H7 (cell line): ENCODE results near the gene KIAA1755. TPM values are rescaled to one million over a fixed set of nuclear protein-coding genes. Genes with fewer than 3 reads are reported as not detected.

Source experiments
- DNase-seq: peaks from one replicate; pipeline ENCODE4 v3.0.0; 2012
- H3K27me3 ChIP-seq: 2 replicates; pipeline ENCODE4 v1.6.0; 2011; ENCODE audit warnings: mild to moderate bottlenecking, low read length; ENCODE audit not compliant: control insufficient read depth, insufficient read depth
- H3K36me3 ChIP-seq: replicated peaks from 2 replicates; pipeline ENCODE4 v1.5.1; 2011; ENCODE audit warnings: low read length; ENCODE audit not compliant: control insufficient read depth, insufficient read depth
- H3K4me3 ChIP-seq: 2 replicates; pipeline ENCODE4 v1.5.1; 2011; ENCODE audit warnings: low read depth, mild to moderate bottlenecking, control low read depth, low read length, moderate library complexity; ENCODE audit not compliant: insufficient read depth
- total RNA-seq: library from RNA; depleted of rRNA; stranded (reverse); fragments of >200 nt; shearing (Covaris generic); gene quantifications from 2 replicates; pipeline ENCODE4 v1.2.3, GENCODE V29; 2014; rRNA removed

KIAA1755 gene
- total RNA-seq, 1 experiment from 2014 or later, result 0.24 TPM

GRCh38 chr20:38166703-38167233 lies 93.8 kb downstream of the KIAA1755 start:
- H3K27me3 ChIP-seq, result no peaks in the 10 kb centered on the region; the same call in 1 of the 2 replicates
- H3K36me3 ChIP-seq, result no peaks in the 10 kb centered on the region
- DNase-seq, result no peak
- no peak overlapping the region for H3K4me3 ChIP-seq

DNA sequence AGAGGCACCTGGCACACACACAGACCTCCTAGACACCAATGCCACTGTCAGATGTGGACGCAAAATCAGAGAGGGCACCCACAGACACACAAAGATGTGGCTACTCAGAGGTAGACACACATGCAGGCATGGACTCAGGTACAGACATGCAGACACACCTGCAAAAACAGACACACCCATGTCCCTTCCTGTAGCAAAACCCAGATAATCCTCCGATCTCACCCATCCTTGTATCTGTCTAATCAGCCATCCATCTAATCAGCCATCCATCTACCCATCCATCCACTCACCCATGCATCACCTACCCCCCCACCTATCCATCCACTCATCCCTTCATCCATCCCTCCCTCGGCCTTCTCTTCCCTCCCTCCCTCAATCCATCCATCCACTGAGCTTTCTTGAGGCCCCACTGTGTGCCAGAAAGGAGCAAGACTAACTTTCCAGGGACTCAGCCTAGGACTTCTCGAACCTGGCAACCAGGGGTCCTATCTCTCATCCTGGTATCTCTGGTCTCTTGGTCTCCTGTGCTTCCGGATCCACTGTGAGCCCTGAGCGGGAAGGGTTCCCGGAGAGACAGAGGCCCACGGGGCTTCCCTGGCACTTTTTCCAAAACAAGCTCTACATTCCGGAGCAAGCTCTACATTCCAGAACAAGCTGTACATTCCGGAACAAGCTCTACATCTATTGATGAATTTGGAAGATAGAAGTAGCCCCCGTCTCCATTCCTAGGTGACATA lies 94.4 kb downstream of the KIAA1755 start:
- no peak for DNase-seq
- Histone ChIP-seq H3K27me3 (no peaks in the 10 kb centered on the region; the same call in 1 of the 2 replicates), H3K36me3 (no peaks in the 10 kb centered on the region), H3K4me3 (no peak overlapping the region)

DNA sequence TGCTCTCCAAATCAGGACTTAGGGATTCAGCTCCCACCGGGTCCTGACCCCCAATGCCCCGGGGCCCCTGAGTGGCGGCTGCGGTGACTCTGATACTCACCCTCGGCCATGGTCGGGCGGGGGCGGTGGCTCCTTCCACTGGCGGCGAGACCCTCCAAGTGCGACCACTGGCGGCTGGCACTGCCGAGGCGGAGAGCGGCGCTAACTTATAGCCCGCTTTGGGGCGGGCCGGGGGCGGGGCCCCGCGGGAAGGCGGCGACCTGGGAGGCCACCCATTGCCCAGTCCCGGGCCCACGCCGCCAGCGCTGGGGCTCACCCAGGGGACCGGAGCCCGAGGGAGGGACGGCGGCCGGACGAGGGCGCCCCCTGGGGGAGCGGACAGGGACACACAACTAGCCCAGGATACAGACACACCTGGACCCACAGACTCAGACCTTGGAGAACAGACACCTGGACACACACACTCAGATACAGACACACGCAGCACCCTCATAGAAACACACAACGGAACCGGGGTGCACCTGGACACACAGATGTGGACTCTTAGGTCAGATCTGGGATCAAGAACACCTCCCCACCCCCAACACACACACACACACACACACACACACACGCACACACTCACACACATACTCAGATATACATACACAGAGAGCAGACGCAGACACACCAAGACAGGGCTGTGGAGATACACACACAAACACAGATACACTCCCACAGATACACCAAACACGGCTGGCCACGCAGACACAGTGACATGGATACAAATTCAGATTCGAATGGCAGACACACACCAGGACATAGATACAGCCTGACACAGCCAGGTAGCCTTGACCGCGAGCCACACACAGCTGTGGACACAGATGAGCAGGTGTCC lies 95.2 kb downstream of the KIAA1755 start, which contains the start of gene TGM2:
Gene TGM2, minus strand, starts transcription at position 182 of the 877 bp plus-strand sequence. Its CDS starts 72 bp downstream, at position 110.
- H3K27me3 ChIP-seq, result no peaks in the 10 kb centered on the region; the same call in 1 of the 2 replicates
- no peaks in the 10 kb centered on the region for H3K36me3 ChIP-seq
- H3K4me3 ChIP-seq, result peak within 1 kb of the TSS; percentile 30
- peak; percentile 94 for DNase-seq

- Histone ChIP-seq H3K36me3 (no peaks in the 10 kb centered on the region), H3K27me3 (no peaks in the 10 kb centered on the region; the same call in 1 of the 2 replicates), H3K4me3 (peak overlapping the region; percentile 30)
- no peak for DNase-seq
These were observed 95.9 kb downstream of the KIAA1755 start for GRCh38 chr20:38164624-38165088.

GRCh38 chr20:38164069-38164468 lies 96.5 kb downstream of the KIAA1755 start:
- Histone ChIP-seq H3K27me3 (no peaks in the 10 kb centered on the region; the same call in 1 of the 2 replicates), H3K36me3 (no peaks in the 10 kb centered on the region), H3K4me3 (no peak overlapping the region)
- DNase-seq, result no peak

- Histone ChIP-seq H3K36me3 (no peaks in the 10 kb centered on the region), H3K4me3 (no peak overlapping the region), H3K27me3 (no peaks in the 10 kb centered on the region; the same call in 1 of the 2 replicates)
- no peak for DNase-seq
These were observed 97.4 kb downstream of the KIAA1755 start for GRCh38 chr20:38162878-38163875.

- DNase-seq, result no peak
- Histone ChIP-seq H3K27me3 (no peaks in the 10 kb centered on the region; the same call in 1 of the 2 replicates), H3K4me3 (no peak overlapping the region), H3K36me3 (no peaks in the 10 kb centered on the region)
These were observed 98.4 kb downstream of the KIAA1755 start for GRCh38 chr20:38162149-38162548.

- Histone ChIP-seq H3K36me3 (no peaks in the 10 kb centered on the region), H3K27me3 (no peaks in the 10 kb centered on the region; the same call in 1 of the 2 replicates), H3K4me3 (no peak overlapping the region)
- no peak for DNase-seq
These were observed 99.1 kb downstream of the KIAA1755 start for GRCh38 chr20:38161412-38161774.

Other genes starting within 250 kb of the KIAA1755 start
- gene TTI1, start 227.3 kb downstream of the KIAA1755 start, total RNA-seq, result 52.9 and 53.5 TPM in 2 replicates
- gene RPRD1B, start 227.0 kb downstream of the KIAA1755 start, total RNA-seq, result 12.7 and 22.5 TPM in 2 replicates
- gene TGM2, start 95.5 kb downstream of the KIAA1755 start, total RNA-seq, result 0.83 and 1.1 TPM in 2 replicates
- gene BPI, start 43.4 kb upstream of the KIAA1755 start, total RNA-seq, result not detected in 2 replicates
- gene LBP, start 85.7 kb upstream of the KIAA1755 start, total RNA-seq, result 0.21 and 0.33 TPM in 2 replicates
- 44.2 and 45.6 TPM in 2 replicates for gene SNHG17, start 174.6 kb upstream of the KIAA1755 start, total RNA-seq
- 17.5 and 23.9 TPM in 2 replicates for gene RALGAPB, start 212.1 kb upstream of the KIAA1755 start, total RNA-seq